HepG2 (cell line): Measurements from ENCODE around the gene FRMD1. TPM values are rescaled to one million over a fixed set of nuclear protein-coding genes. Genes with fewer than 3 reads are reported as not detected.
A peak's percentile ranks its signal among the peaks of the same experiment; 100 is the strongest.

Experiments
- CHD2 ChIP-seq: IDR thresholded peaks from 2 replicates; pipeline ENCODE4 v1.6.1; 2011; ENCODE audit warnings: low read depth, low read length, improper control_type of control experiment
- FOSL1 ChIP-seq: sonication (generic); formaldehyde crosslinking; IDR thresholded peaks from 2 replicates; pipeline ENCODE4 v1.9.0; 2021; ENCODE audit warnings: missing genetic modification reagents, borderline replicate concordance
- ISL2 ChIP-seq: sonication (generic); formaldehyde crosslinking; IDR thresholded peaks from 2 replicates; pipeline ENCODE4 v1.5.0; 2020; ENCODE audit warnings: missing genetic modification reagents
- MEIS1 ChIP-seq: sonication (generic); formaldehyde crosslinking; IDR thresholded peaks from 2 replicates; pipeline ENCODE4 v1.9.0; 2021; ENCODE audit warnings: mild to moderate bottlenecking, missing genetic modification reagents, moderate library complexity, borderline replicate concordance
- SMAD9 ChIP-seq: sonication (generic); formaldehyde crosslinking; IDR thresholded peaks from 2 replicates; pipeline ENCODE4 v1.5.1; 2020; ENCODE audit warnings: mild to moderate bottlenecking, missing genetic modification reagents
- SOX5 ChIP-seq: IDR thresholded peaks from 2 replicates; pipeline ENCODE4 v1.6.1; 2016; ENCODE audit warnings: borderline replicate concordance
- SP5 ChIP-seq: IDR thresholded peaks from 2 replicates; pipeline ENCODE4 v1.6.1; 2016; ENCODE audit warnings: low read depth, borderline replicate concordance
- SRY ChIP-seq: sonication (generic); formaldehyde crosslinking; IDR thresholded peaks from 2 replicates; pipeline ENCODE4 v1.8.0; 2022; ENCODE audit warnings: mild to moderate bottlenecking, missing genetic modification reagents
- XRCC5 ChIP-seq: fragments of 200-400 bp; formaldehyde crosslinking; optimal IDR thresholded peaks from 2 replicates; pipeline ENCODE3; 2017; ENCODE audit warnings: mild to moderate bottlenecking, low read length
- ZBTB42 ChIP-seq: sonication (generic); formaldehyde crosslinking; IDR thresholded peaks from 2 replicates; pipeline ENCODE4 v1.5.0; 2020; ENCODE audit warnings: mild to moderate bottlenecking, missing genetic modification reagents
- ZIK1 ChIP-seq: sonication (generic); formaldehyde crosslinking; IDR thresholded peaks from 2 replicates; pipeline ENCODE4 v1.5.0; 2020; ENCODE audit warnings: mild to moderate bottlenecking, low read depth, missing genetic modification reagents, borderline replicate concordance
- ZNF292 ChIP-seq: sonication (generic); formaldehyde crosslinking; IDR thresholded peaks from 2 replicates; pipeline ENCODE4 v1.8.1; 2022; ENCODE audit warnings: mild to moderate bottlenecking, low read depth, missing genetic modification reagents, borderline replicate concordance
- ZNF773 ChIP-seq: sonication (generic); formaldehyde crosslinking; IDR thresholded peaks from 2 replicates; pipeline ENCODE4 v1.4.0; 2020; ENCODE audit warnings: missing genetic modification reagents, borderline replicate concordance
- ZNF816 ChIP-seq: sonication (generic); formaldehyde crosslinking; IDR thresholded peaks from 2 replicates; pipeline ENCODE4 v1.8.0; 2022; ENCODE audit warnings: missing genetic modification reagents, mild to moderate bottlenecking, borderline replicate concordance
- ZSCAN29 ChIP-seq: sonication (generic); formaldehyde crosslinking; conservative IDR thresholded peaks from 2 replicates; pipeline ENCODE4 v1.4.0; 2020; ENCODE audit warnings: mild to moderate bottlenecking, missing genetic modification reagents
- polyA plus RNA-seq, 8 experiments: library from polyadenylated mRNA; depleted of rRNA in 3 of 8; stranded (reverse) in 7 of 8; unstranded in 1 of 8; fragments of >200 nt; fragmentation: Illumina TruSeq in 4 of 8; extraction: Trizol in 4 of 8; gene quantifications; 2 replicates each; pipeline versions ENCODE4 v1.2.1 to v1.2.3, GENCODE V29; 2011 to 2016; ENCODE audit warnings: low read depth in 4 of 8, missing spikeins in 1 of 8, mixed read lengths in 1 of 8; ENCODE audit not compliant: insufficient read depth in 1 of 8
- total RNA-seq, 5 experiments: library from RNA; depleted of rRNA; stranded (reverse); fragments of >200 nt; fragmentation: Illumina TruSeq; extraction: Trizol; gene quantifications; 2 replicates each; pipeline ENCODE4 v1.2.3, GENCODE V29; 2016; ENCODE audit warnings: low read depth in 1 of 5
- TF ChIP-seq, protein P1 (sequence below): sonication (generic); formaldehyde crosslinking; IDR thresholded peaks from 2 replicates; pipeline ENCODE4 v1.5.0; 2020; ENCODE audit warnings: missing genetic modification reagents
- TF ChIP-seq, protein P2 (sequence below): sonication (generic); formaldehyde crosslinking; IDR thresholded peaks from 2 replicates; pipeline ENCODE4 v1.4.0; 2020; ENCODE audit warnings: missing genetic modification reagents, borderline replicate concordance
- TF ChIP-seq, protein P3 (sequence below): sonication (generic); formaldehyde crosslinking; IDR thresholded peaks from 2 replicates; pipeline ENCODE4 v1.4.0; 2020; ENCODE audit warnings: missing genetic modification reagents, borderline replicate concordance
- TF ChIP-seq, protein P4 (sequence below): sonication (generic); formaldehyde crosslinking; conservative IDR thresholded peaks from 2 replicates; pipeline ENCODE4 v1.8.0; 2022; ENCODE audit warnings: missing genetic modification reagents

Gene FRMD1
- total and polyA plus RNA-seq, 2 of the 13 experiments (the other 11 are each of a cell fraction or from before 2014, with no cell fraction given) = 0.01 TPM; not detected in 1

DNA sequence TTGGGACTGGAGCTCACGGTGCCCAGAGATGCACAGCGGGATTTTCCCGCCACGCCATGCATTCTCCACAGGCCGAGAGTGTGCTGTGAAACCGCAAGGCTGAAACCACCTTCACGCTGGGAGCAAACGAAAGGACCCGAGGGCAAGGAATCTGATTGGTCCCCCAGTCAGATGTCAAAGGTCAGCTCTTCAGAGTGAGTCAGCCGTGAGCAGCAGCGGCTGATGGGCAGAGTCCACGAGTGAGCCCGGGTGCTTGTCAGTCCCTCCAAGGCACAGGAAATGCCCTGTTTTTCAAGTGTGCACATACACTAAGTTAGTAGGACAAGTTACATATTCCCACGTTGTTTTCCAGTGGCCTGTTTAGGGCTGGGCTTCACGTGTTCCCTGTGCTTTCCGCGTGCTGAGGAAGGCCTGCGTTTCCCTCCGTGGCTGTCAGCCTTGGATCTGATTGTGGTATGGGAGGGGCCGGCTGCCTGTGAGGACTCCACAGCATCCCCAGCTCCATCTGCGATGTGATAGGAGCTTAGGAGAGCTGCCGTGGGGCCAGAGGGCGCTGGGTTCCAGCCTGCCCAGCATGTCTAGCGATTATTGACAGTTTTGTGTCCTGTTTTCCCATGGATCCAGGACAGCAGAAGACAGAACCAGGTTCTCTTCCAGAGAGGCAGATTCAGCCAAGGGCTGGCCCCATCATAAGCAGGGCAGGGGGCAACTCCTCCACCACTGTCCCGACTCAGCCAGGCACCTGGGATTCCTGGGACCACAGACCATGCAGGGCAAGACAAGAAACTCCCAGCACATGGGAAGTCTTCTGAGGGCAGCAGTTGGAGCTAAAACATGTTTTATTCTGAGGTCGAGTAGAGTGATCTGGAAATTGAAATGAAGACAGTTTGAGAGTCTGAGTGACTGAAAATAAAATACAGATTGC, 38.2 kb upstream of the FRMD1 start (continued):
- TF ChIP-seq, protein P1, sequence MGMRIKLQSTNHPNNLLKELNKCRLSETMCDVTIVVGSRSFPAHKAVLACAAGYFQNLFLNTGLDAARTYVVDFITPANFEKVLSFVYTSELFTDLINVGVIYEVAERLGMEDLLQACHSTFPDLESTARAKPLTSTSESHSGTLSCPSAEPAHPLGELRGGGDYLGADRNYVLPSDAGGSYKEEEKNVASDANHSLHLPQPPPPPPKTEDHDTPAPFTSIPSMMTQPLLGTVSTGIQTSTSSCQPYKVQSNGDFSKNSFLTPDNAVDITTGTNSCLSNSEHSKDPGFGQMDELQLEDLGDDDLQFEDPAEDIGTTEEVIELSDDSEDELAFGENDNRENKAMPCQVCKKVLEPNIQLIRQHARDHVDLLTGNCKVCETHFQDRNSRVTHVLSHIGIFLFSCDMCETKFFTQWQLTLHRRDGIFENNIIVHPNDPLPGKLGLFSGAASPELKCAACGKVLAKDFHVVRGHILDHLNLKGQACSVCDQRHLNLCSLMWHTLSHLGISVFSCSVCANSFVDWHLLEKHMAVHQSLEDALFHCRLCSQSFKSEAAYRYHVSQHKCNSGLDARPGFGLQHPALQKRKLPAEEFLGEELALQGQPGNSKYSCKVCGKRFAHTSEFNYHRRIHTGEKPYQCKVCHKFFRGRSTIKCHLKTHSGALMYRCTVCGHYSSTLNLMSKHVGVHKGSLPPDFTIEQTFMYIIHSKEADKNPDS (CRISPR knock-in tag) = no peak
- TF ChIP-seq XRCC5 (peak; percentile 5), ZNF816 (CRISPR knock-in tag) (no peak), ISL2 (CRISPR knock-in tag) (no peak), ZIK1 (CRISPR knock-in tag) (peak; percentile 68; the same call in 1 of the 2 replicates), CHD2 (no peak), ZNF292 (peak; percentile 77; the same call in 1 of the 2 replicates), SRY (CRISPR knock-in tag) (0 out of 2 replicates have a peak, but pooled peaks have one; percentile 55), ZBTB42 (no peak), ZNF773 (CRISPR knock-in tag) (no peak), MEIS1 (no peak), SMAD9 (CRISPR knock-in tag) (no peak), FOSL1 (CRISPR knock-in tag) (peak; percentile 62; the same call in 1 of the 2 replicates), ZSCAN29 (CRISPR knock-in tag) (no peak), SP5 (CRISPR knock-in tag) (no peak), SOX5 (peak; percentile 36; the same call in 1 of the 2 replicates)
- TF ChIP-seq, protein P2, sequence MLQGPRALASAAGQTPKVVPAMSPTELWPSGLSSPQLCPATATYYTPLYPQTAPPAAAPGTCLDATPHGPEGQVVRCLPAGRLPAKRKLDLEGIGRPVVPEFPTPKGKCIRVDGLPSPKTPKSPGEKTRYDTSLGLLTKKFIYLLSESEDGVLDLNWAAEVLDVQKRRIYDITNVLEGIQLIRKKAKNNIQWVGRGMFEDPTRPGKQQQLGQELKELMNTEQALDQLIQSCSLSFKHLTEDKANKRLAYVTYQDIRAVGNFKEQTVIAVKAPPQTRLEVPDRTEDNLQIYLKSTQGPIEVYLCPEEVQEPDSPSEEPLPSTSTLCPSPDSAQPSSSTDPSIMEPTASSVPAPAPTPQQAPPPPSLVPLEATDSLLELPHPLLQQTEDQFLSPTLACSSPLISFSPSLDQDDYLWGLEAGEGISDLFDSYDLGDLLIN = no peak
- TF ChIP-seq, protein P3, sequence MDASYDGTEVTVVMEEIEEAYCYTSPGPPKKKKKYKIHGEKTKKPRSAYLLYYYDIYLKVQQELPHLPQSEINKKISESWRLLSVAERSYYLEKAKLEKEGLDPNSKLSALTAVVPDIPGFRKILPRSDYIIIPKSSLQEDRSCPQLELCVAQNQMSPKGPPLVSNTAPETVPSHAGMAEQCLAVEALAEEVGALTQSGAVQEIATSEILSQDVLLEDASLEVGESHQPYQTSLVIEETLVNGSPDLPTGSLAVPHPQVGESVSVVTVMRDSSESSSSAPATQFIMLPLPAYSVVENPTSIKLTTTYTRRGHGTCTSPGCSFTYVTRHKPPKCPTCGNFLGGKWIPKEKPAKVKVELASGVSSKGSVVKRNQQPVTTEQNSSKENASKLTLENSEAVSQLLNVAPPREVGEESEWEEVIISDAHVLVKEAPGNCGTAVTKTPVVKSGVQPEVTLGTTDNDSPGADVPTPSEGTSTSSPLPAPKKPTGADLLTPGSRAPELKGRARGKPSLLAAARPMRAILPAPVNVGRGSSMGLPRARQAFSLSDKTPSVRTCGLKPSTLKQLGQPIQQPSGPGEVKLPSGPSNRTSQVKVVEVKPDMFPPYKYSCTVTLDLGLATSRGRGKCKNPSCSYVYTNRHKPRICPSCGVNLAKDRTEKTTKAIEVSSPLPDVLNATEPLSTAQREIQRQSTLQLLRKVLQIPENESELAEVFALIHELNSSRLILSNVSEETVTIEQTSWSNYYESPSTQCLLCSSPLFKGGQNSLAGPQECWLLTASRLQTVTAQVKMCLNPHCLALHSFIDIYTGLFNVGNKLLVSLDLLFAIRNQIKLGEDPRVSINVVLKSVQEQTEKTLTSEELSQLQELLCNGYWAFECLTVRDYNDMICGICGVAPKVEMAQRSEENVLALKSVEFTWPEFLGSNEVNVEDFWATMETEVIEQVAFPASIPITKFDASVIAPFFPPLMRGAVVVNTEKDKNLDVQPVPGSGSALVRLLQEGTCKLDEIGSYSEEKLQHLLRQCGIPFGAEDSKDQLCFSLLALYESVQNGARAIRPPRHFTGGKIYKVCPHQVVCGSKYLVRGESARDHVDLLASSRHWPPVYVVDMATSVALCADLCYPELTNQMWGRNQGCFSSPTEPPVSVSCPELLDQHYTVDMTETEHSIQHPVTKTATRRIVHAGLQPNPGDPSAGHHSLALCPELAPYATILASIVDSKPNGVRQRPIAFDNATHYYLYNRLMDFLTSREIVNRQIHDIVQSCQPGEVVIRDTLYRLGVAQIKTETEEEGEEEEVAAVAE (CRISPR knock-in tag) = 0 out of 2 replicates have a peak, but pooled peaks have one; percentile 53
- TF ChIP-seq, protein P4, sequence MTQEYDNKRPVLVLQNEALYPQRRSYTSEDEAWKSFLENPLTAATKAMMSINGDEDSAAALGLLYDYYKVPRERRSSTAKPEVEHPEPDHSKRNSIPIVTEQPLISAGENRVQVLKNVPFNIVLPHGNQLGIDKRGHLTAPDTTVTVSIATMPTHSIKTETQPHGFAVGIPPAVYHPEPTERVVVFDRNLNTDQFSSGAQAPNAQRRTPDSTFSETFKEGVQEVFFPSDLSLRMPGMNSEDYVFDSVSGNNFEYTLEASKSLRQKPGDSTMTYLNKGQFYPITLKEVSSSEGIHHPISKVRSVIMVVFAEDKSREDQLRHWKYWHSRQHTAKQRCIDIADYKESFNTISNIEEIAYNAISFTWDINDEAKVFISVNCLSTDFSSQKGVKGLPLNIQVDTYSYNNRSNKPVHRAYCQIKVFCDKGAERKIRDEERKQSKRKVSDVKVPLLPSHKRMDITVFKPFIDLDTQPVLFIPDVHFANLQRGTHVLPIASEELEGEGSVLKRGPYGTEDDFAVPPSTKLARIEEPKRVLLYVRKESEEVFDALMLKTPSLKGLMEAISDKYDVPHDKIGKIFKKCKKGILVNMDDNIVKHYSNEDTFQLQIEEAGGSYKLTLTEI (CRISPR knock-in tag) = no peak
